ENCODE results near the gene PPP1R18. TPM values are rescaled to one million over a fixed set of nuclear protein-coding genes. Genes with fewer than 3 reads are reported as not detected.

PPP1R18 gene
- total RNA-seq, 4 donors from 2014 or later = 14.2 to 35.1 (median 15.2) TPM

GRCh38 chr6:30716879-30717128 is 30.4 kb upstream of the PPP1R18 start:
- WGBS, 2 donors = 2% methylated on average over 7 to 8 of the region's 8 CpGs

DNA sequence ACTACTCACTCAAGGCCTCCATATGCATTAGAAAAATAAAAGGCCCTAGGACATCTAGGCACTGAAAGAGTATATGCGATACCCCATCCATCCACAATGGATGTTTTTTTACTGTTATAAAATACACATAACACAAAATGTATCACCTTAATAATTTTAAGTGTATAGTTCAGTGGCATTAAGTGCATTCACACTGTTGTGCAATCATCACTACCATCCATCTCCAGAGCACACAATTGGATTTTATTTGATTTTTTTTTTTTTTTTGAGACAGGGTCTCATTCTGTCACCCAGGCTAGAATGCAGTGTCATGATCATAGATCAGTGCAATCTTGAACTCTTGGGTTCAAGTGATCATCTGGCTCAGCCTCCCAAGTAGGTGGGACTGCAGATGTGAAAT is 27.8 kb upstream of the PPP1R18 start:
- Histone ChIP-seq H3K4me3 (replicated peaks in 1 of 3) (no peak overlapping the region), H3K4me1 (peaks cover 14 to 27% of the 10 kb centered on the region in 2 donors), H3K36me3 (peaks cover 21 to 32% of the 10 kb centered on the region in 2 donors), H3K27ac (no peak overlapping the region), H3K9me3 (no peaks in the 10 kb centered on the region), H3K27me3 (no peaks in the 10 kb centered on the region)
- intact Hi-C loops (cut with DNase I) = no loop called here
- TF ChIP-seq POLR2A (IDR thresholded peaks at IDR 0.05) (no peak), CTCF (IDR thresholded peaks at IDR 0.05) (no peak)
- WGBS, 2 donors = 94 to 95% methylated on average over 1 of the region's 1 CpG
- DNase-seq = no peak

More at GRCh38 chr6:30716879-30717128, 30.4 kb upstream of the PPP1R18 start:
- intact Hi-C loops (cut with DNase I) = no loop called here
- Histone ChIP-seq H3K36me3 (peaks cover 11 to 25% of the 10 kb centered on the region in 2 donors), H3K4me3 (replicated peaks in 1 of 3) (peak overlapping the region; percentile 12 to 75 (median 59)), H3K4me1 (peaks cover 16 to 32% of the 10 kb centered on the region in 2 donors), H3K27ac (peak overlapping the region; percentile 90 to 92 (median 92)), H3K9me3 (no peaks in the 10 kb centered on the region), H3K27me3 (no peaks in the 10 kb centered on the region)
- TF ChIP-seq POLR2A (IDR thresholded peaks at IDR 0.05) (no peak), CTCF (IDR thresholded peaks at IDR 0.05) (peak in 1 of 6 experiments; percentile 9)
- DNase-seq = no peak

DNA sequence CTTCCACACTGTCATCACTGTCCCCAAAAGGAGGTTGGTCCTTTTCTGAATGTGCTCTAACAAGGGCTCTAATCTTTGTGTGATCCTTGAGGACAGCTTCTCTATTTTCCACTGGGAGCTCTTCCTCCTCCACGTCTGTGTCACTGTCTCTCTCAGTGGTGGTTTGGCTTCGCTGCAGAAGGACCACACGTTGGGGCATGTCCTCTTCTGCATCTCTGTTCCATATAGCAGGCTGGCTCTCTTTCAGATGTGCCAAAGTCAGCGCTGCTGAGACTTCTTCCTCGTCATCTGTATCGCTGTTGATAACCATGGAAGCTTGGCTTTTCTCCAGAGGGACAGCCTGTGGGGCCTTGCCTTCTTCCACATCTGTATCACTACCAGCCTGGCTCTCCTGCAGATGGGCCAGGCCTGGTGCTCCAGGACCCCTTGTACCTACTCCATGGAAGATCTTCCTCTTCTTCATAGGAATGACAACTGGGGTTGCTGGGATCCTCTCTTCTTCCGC is 26.0 kb upstream of the PPP1R18 start:
- H3K4me3 ChIP-seq (replicated peaks in 1 of 3) = no peak overlapping the region
- 91 to 93% methylated on average over 7 of the region's 7 CpGs for WGBS, 2 donors
- H3K27ac ChIP-seq = no peak overlapping the region
- peaks cover 8 to 12% of the 10 kb centered on the region in 2 donors for H3K4me1 ChIP-seq
- peaks cover 25 to 32% of the 10 kb centered on the region in 2 donors for H3K36me3 ChIP-seq
- DNase-seq = no peak
- intact Hi-C loops (cut with DNase I) = no loop called here
- no peak for TF ChIP-seq POLR2A (IDR thresholded peaks at IDR 0.05)
- no peak for TF ChIP-seq CTCF (IDR thresholded peaks at IDR 0.05)
- H3K27me3 ChIP-seq = no peaks in the 10 kb centered on the region
- H3K9me3 ChIP-seq = no peaks in the 10 kb centered on the region

DNA sequence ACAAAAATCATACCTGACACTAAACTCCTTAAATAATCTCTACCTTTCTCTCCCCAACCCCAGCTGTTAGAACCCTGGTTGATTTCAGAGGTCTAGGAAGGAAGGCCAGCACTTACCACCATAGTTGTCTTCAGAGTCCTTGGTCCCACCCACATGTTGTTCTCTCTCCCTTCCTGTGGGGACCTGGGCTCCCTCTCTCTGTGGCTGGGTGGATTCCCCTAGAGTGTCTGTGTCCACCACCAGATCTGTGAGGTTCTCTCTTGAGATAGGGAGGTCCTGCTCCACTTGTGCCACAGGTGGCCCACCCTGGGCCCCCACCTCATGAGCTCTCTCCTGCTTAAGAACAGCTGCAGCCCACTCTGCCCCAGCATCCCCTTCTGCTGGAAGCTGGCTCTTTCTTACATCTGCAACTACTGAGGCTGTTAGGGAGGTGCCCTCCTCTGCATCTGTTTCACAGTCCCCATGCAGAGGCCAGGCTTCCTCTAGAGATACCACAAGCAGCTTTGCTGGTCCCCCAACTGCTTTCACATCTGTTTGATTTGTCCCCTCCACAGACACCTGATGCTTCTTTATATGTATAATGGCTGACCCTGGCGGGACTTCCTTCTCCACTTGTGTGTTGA is 25.4 kb upstream of the PPP1R18 start:
- H3K4me3 ChIP-seq (replicated peaks in 1 of 3) = no peak overlapping the region
- H3K27ac ChIP-seq = no peak overlapping the region
- no peak for TF ChIP-seq CTCF (IDR thresholded peaks at IDR 0.05)
- TF ChIP-seq POLR2A (IDR thresholded peaks at IDR 0.05) = no peak
- H3K27me3 ChIP-seq = no peaks in the 10 kb centered on the region
- no peaks in the 10 kb centered on the region for H3K9me3 ChIP-seq
- peaks cover 31 to 32% of the 10 kb centered on the region in 2 donors for H3K36me3 ChIP-seq
- WGBS, 2 donors = 92 to 100% methylated on average over 1 of the region's 1 CpG
- intact Hi-C loops (cut with DNase I) = no loop called here
- DNase-seq = no peak
- peaks cover 8 to 12% of the 10 kb centered on the region in 2 donors for H3K4me1 ChIP-seq

GRCh38 chr6:30709101-30709868 is 22.8 kb upstream of the PPP1R18 start:
- Histone ChIP-seq H3K27ac (no peak overlapping the region), H3K36me3 (peaks cover 30 to 32% of the 10 kb centered on the region in 2 donors), H3K4me3 (replicated peaks in 1 of 3) (no peak overlapping the region), H3K27me3 (no peaks in the 10 kb centered on the region), H3K4me1 (no peaks in the 10 kb centered on the region), H3K9me3 (no peaks in the 10 kb centered on the region)
- no peak for DNase-seq
- WGBS, 2 donors = 96 to 98% methylated on average over 2 of the region's 2 CpGs
- TF ChIP-seq POLR2A (IDR thresholded peaks at IDR 0.05) = no peak
- no peak for TF ChIP-seq CTCF (IDR thresholded peaks at IDR 0.05)
- intact Hi-C loops (cut with DNase I) = no loop called here

Measured in thyroid gland (tissue), 4 donors.